WTC11 (cell line): ENCODE measurements around the gene NUP85. TPM values are rescaled to one million over a fixed set of nuclear protein-coding genes. Genes with fewer than 3 reads are reported as not detected.

Source experiments
- ATAC-seq: fragments of 200-7000 bp; cut with Tn5 transposase; 2 replicates; pipeline ENCODE4 v1.10.0; 2021; ENCODE audit warnings: mild to moderate bottlenecking, moderate library complexity
- CTCF ChIA-PET: fragments of 300-600 bp; sonication (Branson Sonifier 250); formaldehyde crosslinking; loops from one replicate; lab custom pipeline; 2021; ENCODE audit warnings: antibody characterized with exemption; lab: Charles Lee
- POLR2A ChIA-PET: fragments of 350-600 bp; sonication (Branson Sonifier 250); formaldehyde crosslinking; loops from one replicate; lab custom pipeline; 2021; ENCODE audit warnings: antibody characterized with exemption; lab: Charles Lee
- DNase-seq: peaks from one replicate; pipeline ENCODE4 v3.0.0; 2021; ENCODE audit warnings: low spot score
- H3K27ac Mint-ChIP-seq: 2 replicates; pipeline ENCODE4 v1.8.0; 2021; ENCODE audit warnings: mixed read lengths
- H3K27me3 Mint-ChIP-seq: 2 replicates; pipeline ENCODE4 v1.8.0; 2021; ENCODE audit warnings: low read depth, mild to moderate bottlenecking, moderate library complexity, mixed read lengths
- H3K36me3 Mint-ChIP-seq: 2 replicates; pipeline ENCODE4 v1.8.0; 2021; ENCODE audit warnings: mixed read lengths
- H3K4me1 Mint-ChIP-seq: 2 replicates; pipeline ENCODE4 v1.8.0; 2022; ENCODE audit warnings: mixed read lengths
- H3K4me3 Mint-ChIP-seq: 2 replicates; pipeline ENCODE4 v1.8.0; 2021; ENCODE audit warnings: mild to moderate bottlenecking, moderate library complexity, mixed read lengths
- H3K9me3 Mint-ChIP-seq: 2 replicates; pipeline ENCODE4 v1.8.0; 2021; ENCODE audit warnings: mixed read lengths
- ATF1 ChIP-seq: sonication (generic); formaldehyde crosslinking; IDR thresholded peaks from 2 replicates; pipeline ENCODE4 v1.8.1; 2023; ENCODE audit warnings: mild to moderate bottlenecking, moderate library complexity, missing genetic modification reagents
- ATF6 ChIP-seq: sonication (generic); formaldehyde crosslinking; IDR thresholded peaks from 2 replicates; pipeline ENCODE4 v1.8.1; 2023; ENCODE audit warnings: mild to moderate bottlenecking, missing genetic modification reagents
- CDX4 ChIP-seq: fragments of 250-450 bp; sonication (Bioruptor Pico); IDR thresholded peaks from 2 replicates; pipeline ENCODE4 v1.9.0; 2021; ENCODE audit warnings: moderate library complexity, mild to moderate bottlenecking, inconsistent platforms, borderline replicate concordance
- CREM ChIP-seq: sonication (generic); formaldehyde crosslinking; IDR thresholded peaks from 2 replicates; pipeline ENCODE4 v1.8.1; 2022; ENCODE audit warnings: mild to moderate bottlenecking, missing genetic modification reagents, moderate library complexity
- E2F5 ChIP-seq: sonication (generic); formaldehyde crosslinking; IDR thresholded peaks from 2 replicates; pipeline ENCODE4 v1.8.1; 2022; ENCODE audit warnings: mild to moderate bottlenecking, moderate library complexity, missing genetic modification reagents
- ESRRA ChIP-seq: sonication (generic); formaldehyde crosslinking; IDR thresholded peaks from 2 replicates; pipeline ENCODE4 v1.8.1; 2022; ENCODE audit warnings: mild to moderate bottlenecking, missing genetic modification reagents, borderline replicate concordance
- FOXK1 ChIP-seq: sonication (generic); formaldehyde crosslinking; IDR thresholded peaks from 2 replicates; pipeline ENCODE4 v1.8.0; 2022; ENCODE audit warnings: mild to moderate bottlenecking, moderate library complexity, missing genetic modification reagents
- FOXP1 ChIP-seq: sonication (generic); formaldehyde crosslinking; IDR thresholded peaks from 2 replicates; pipeline ENCODE4 v1.8.0; 2022; ENCODE audit warnings: missing genetic modification reagents, mild to moderate bottlenecking, moderate library complexity, borderline replicate concordance
- MAX ChIP-seq: sonication (generic); formaldehyde crosslinking; IDR thresholded peaks from 2 replicates; pipeline ENCODE4 v1.8.0; 2022; ENCODE audit warnings: mild to moderate bottlenecking, missing genetic modification reagents
- NFE2L1 ChIP-seq: sonication (generic); formaldehyde crosslinking; IDR thresholded peaks from 2 replicates; pipeline ENCODE4 v1.8.1; 2023; ENCODE audit warnings: missing genetic modification reagents
- NFYB ChIP-seq: sonication (generic); formaldehyde crosslinking; conservative IDR thresholded peaks from 2 replicates; pipeline ENCODE4 v1.8.0; 2022; ENCODE audit warnings: low read depth, missing genetic modification reagents
- PRRX2 ChIP-seq: fragments of 250-450 bp; sonication (Bioruptor Pico); IDR thresholded peaks from 2 replicates; pipeline ENCODE4 v1.8.0; 2021; ENCODE audit warnings: mild to moderate bottlenecking
- TCF7 ChIP-seq: sonication (generic); formaldehyde crosslinking; IDR thresholded peaks from 2 replicates; pipeline ENCODE4 v1.8.0; 2022; ENCODE audit warnings: mild to moderate bottlenecking, low read depth, missing genetic modification reagents, moderate library complexity
- ZMAT4 ChIP-seq: fragments of 250-450 bp; sonication (Bioruptor Pico); IDR thresholded peaks from 2 replicates; pipeline ENCODE4 v1.9.0; 2021; ENCODE audit warnings: mild to moderate bottlenecking
- ZNF219 ChIP-seq: sonication (generic); formaldehyde crosslinking; IDR thresholded peaks from 2 replicates; pipeline ENCODE4 v1.8.0; 2023; ENCODE audit warnings: missing genetic modification reagents, mild to moderate bottlenecking, borderline replicate concordance
- ZNF423 ChIP-seq: fragments of 250-450 bp; sonication (Bioruptor Pico); IDR thresholded peaks from 2 replicates; pipeline ENCODE4 v2.1.2; 2022; ENCODE audit warnings: mild to moderate bottlenecking, moderate library complexity
- total RNA-seq: library from RNA; stranded (reverse); gene quantifications from 3 replicates; pipeline ENCODE4 v1.2.3, GENCODE V29; 2021
- TF ChIP-seq, protein P1 (sequence below): sonication (generic); formaldehyde crosslinking; IDR thresholded peaks from 2 replicates; pipeline ENCODE4 v1.8.1; 2022; ENCODE audit warnings: low read depth, missing genetic modification reagents, borderline replicate concordance
- TF ChIP-seq, protein P2 (sequence below): fragments of 250-450 bp; sonication (Bioruptor Pico); conservative IDR thresholded peaks from 2 replicates; pipeline ENCODE4 v1.9.0; 2021; ENCODE audit warnings: mild to moderate bottlenecking
- TF ChIP-seq, protein P3 (sequence below): sonication (generic); formaldehyde crosslinking; IDR thresholded peaks from 2 replicates; pipeline ENCODE4 v1.8.0; 2023; ENCODE audit warnings: mild to moderate bottlenecking, missing genetic modification reagents

The NUP85 gene
- total RNA-seq, 1 experiment from 2014 or later, result 109 TPM

GRCh38 chr17:75267153-75267410, 61.6 kb downstream of the NUP85 start:
- no peak for DNase-seq
- ChIA-PET CTCF (interaction anchor here (1.1 to 8.7 kb wide), 7 partner anchors 11 to 249 kb away, joined by 3 to 155 read pairs (median 5); partner anchors contain the start of genes SLC25A19 and TSEN54), POLR2A (interaction anchor here (0.9 to 1.4 kb wide), 2 partner anchors 22 to 26 kb away, joined by 3 to 7 read pairs; partner anchors contain the start of gene SLC25A19)
- H3K9me3 Mint-ChIP-seq, result no peaks in the 10 kb centered on the region
- peaks cover 39% of the 10 kb centered on the region for H3K36me3 Mint-ChIP-seq
- peaks cover 26% of the 10 kb centered on the region for H3K4me1 Mint-ChIP-seq
- no peak for TF ChIP-seq ZNF219 (CRISPR knock-in tag)
- TF ChIP-seq ESRRA (CRISPR knock-in tag), result no peak
- no peak for TF ChIP-seq ZMAT4 (CRISPR knock-in tag)
- no peak for TF ChIP-seq PRRX2
- no peak for TF ChIP-seq ATF6 (CRISPR knock-in tag)
- TF ChIP-seq, protein P1, sequence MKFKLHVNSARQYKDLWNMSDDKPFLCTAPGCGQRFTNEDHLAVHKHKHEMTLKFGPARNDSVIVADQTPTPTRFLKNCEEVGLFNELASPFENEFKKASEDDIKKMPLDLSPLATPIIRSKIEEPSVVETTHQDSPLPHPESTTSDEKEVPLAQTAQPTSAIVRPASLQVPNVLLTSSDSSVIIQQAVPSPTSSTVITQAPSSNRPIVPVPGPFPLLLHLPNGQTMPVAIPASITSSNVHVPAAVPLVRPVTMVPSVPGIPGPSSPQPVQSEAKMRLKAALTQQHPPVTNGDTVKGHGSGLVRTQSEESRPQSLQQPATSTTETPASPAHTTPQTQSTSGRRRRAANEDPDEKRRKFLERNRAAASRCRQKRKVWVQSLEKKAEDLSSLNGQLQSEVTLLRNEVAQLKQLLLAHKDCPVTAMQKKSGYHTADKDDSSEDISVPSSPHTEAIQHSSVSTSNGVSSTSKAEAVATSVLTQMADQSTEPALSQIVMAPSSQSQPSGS, result no peak
- TF ChIP-seq, protein P2, sequence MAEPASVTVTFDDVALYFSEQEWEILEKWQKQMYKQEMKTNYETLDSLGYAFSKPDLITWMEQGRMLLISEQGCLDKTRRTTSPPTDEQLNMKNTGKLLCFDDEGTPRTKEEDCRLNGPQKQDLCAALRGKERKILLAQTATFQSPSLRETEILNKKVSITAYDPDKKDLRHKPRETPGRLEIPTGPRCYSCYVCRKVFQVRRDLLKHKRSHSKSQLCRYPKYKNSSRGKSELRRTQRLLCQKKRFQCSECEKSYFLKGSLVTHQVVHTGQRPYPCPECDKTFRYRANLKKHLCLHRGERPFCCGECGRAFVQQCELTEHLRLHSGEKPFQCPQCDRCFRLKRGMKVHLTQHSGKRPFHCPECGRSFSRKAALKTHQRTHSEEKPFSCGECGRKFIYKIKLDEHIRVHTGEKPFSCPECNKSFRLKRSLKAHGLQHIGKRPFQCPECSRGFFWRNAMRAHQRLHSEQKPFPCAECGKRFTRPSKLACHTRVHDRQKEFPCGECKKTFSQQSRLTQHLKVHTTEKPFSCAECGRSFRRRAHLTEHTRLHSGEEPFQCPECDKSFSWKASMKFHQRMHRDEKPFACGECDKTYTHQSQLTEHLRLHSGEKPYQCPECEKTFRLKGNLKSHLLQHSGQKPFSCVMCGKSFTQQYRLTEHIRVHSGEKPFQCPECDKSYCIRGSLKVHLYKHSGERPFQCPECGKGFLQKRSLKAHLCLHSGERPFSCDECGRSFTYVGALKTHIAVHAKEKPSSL (CRISPR knock-in tag), result no peak
- TF ChIP-seq TCF7 (CRISPR knock-in tag), result no peak
- no peak for TF ChIP-seq ZNF423 (CRISPR knock-in tag)
- TF ChIP-seq, all 79 proteins: peak for 0
- no peaks in the 10 kb centered on the region for H3K27me3 Mint-ChIP-seq
- peak overlapping the region; percentile 78 for H3K27ac Mint-ChIP-seq
- no peak overlapping the region for H3K4me3 Mint-ChIP-seq
- ATAC-seq, result no peak

DNA sequence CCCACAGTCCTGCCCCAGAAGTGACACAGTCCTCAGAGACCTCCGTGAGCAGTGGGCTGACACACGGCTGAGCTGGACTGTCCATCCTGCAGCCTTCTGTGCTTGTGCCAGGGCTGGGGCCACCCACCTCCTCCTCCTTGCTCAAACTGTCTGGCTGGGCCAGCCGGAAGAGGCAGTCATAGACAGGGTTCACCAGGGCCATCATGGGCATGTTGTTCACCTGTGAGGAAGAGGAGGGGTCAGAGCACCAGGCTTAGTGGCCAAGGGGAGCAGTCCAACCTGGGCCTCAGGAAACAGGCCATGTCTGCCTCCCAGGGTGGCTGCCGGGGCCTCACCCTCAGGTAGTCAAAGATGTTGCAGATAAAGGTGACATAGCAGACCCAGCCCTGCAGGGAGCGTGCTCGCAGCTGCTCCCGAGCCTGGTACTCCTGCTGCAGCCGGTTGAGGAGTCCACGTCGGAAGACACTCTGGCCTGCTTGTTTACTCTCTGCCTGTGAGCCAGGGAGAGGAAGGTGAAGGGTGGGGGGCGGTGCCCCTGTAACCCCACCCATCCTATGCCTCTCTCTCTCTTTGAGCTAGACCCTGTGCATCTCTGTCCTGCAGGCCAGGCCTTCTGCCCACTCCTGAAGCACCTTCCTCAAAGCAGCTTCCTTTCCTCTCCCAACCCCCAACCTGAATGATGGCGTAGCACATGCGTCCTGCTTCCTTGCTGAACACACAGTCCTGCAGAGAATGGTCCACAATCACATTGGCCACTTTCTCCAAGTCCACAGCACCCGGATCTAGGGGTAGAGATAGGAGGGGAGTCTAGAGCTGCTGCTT, 62.1 kb downstream of the NUP85 start:
- H3K4me1 Mint-ChIP-seq, result peaks cover 21% of the 10 kb centered on the region
- CTCF ChIA-PET, result interaction anchor here (0.7 to 8.7 kb wide), 8 partner anchors 11 to 249 kb away, joined by 3 to 155 read pairs (median 5); partner anchors contain the start of genes SLC25A19 and TSEN54
- peak; percentile 68 for ATAC-seq
- H3K27ac Mint-ChIP-seq, result peak overlapping the region; percentile 82
- POLR2A ChIA-PET, result interaction anchor here (0.9 to 1.4 kb wide), 2 partner anchors 22 to 27 kb away, joined by 3 to 7 read pairs; partner anchors contain the start of gene SLC25A19
- H3K27me3 Mint-ChIP-seq, result no peaks in the 10 kb centered on the region
- no peak overlapping the region for H3K4me3 Mint-ChIP-seq
- H3K36me3 Mint-ChIP-seq, result peaks cover 35% of the 10 kb centered on the region
- peak; percentile 49; the same call in 1 of the 2 replicates for TF ChIP-seq MAX (CRISPR knock-in tag)
- 0 out of 2 replicates have a peak, but pooled peaks have one; percentile 10 for TF ChIP-seq NFE2L1
- no peak for TF ChIP-seq FOXP1
- no peak for TF ChIP-seq CDX4 (CRISPR knock-in tag)
- 0 out of 2 replicates have a peak, but pooled peaks have one; percentile 48 for TF ChIP-seq CREM (CRISPR knock-in tag)
- TF ChIP-seq NFYB, result no peak
- TF ChIP-seq ATF1 (CRISPR knock-in tag), result 0 out of 2 replicates have a peak, but pooled peaks have one; percentile 34
- TF ChIP-seq, protein P3, sequence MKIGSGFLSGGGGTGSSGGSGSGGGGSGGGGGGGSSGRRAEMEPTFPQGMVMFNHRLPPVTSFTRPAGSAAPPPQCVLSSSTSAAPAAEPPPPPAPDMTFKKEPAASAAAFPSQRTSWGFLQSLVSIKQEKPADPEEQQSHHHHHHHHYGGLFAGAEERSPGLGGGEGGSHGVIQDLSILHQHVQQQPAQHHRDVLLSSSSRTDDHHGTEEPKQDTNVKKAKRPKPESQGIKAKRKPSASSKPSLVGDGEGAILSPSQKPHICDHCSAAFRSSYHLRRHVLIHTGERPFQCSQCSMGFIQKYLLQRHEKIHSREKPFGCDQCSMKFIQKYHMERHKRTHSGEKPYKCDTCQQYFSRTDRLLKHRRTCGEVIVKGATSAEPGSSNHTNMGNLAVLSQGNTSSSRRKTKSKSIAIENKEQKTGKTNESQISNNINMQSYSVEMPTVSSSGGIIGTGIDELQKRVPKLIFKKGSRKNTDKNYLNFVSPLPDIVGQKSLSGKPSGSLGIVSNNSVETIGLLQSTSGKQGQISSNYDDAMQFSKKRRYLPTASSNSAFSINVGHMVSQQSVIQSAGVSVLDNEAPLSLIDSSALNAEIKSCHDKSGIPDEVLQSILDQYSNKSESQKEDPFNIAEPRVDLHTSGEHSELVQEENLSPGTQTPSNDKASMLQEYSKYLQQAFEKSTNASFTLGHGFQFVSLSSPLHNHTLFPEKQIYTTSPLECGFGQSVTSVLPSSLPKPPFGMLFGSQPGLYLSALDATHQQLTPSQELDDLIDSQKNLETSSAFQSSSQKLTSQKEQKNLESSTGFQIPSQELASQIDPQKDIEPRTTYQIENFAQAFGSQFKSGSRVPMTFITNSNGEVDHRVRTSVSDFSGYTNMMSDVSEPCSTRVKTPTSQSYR (CRISPR knock-in tag), result 0 out of 2 replicates have a peak, but pooled peaks have one; percentile 64
- TF ChIP-seq E2F5 (CRISPR knock-in tag), result 0 out of 2 replicates have a peak, but pooled peaks have one; percentile 41
- TF ChIP-seq FOXK1 (CRISPR knock-in tag), result peak; percentile 83; the same call in 1 of the 2 replicates
- TF ChIP-seq, all 79 proteins: peak for 7
- H3K9me3 Mint-ChIP-seq, result no peaks in the 10 kb centered on the region
- peak; percentile 78 for DNase-seq
